Measurements from ENCODE around the gene A1BG. TPM values are rescaled to one million over a fixed set of nuclear protein-coding genes. Genes with fewer than 3 reads are reported as not detected.
"Not testable (repeated sequence)": the region's sequence is repeated elsewhere in the genome, so short reads cannot be mapped to it uniquely, and the experiment has no call there.

The A1BG gene
- total RNA-seq, 1 donor from 2014 or later = 2.0 TPM

DNA sequence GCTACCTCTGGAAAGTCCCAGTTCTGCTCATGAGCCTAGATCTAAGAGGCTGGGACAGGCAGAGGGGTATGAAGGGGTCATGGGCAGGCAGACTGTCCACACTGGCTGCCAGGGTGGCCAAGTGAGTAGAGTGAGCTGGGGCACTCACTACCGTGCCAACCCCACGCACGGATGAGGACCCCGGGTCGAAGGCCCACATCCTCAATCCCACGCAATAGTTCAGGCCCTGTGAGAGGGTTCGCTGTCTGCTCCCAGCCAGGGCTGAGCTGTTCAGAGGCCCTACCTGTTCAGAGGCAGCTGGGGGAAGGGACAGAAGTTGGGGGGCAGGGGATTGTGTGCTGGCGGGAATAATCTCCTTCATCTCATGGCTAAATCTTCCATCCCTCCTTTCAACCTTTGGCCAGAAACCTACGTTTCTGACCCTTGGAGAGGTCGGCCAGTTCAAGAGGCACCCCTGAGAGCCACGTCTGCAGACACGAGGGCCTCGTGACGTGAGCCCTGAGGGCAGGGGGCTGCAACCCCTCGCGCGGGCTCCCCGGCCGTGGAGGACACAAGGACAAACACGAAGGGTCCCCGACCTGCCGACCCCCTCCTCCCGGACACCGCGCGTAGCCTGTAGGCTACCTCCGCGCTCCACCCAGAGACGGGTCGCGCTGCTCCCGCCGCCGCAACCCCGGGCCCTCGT lies 32.7 kb upstream of the A1BG start:
- no peak for DNase-seq (ENCODE audit: low read depth in 2 of 2)

DNA sequence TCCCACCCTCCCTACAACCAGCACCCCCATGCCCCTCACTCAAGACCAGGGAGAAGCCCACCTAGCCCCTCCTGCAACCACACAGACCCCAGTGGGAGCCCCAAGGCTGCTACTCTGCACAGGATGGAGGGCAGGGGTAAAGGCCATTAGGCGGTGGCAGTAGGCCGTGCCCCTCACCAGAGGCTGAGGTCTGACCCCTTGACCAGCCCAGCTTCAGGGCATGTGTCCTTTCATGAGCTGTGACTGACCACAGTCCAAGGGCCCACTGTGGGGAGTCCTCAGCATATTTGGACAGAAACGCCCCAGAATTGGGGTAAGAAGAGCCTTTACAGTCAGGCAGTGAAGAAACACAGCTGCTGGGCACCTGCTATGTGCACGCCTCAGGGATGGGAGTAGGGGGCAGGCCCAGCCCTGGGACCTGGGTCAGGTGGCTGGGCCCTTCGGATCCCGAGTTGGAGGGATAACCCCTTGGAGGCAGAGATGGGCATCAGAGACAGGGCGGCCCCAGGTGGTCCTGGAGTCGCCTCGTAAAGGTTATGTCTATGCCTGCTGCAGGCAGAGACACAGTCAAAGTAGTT lies 32.1 kb upstream of the A1BG start:
- no peak for DNase-seq (ENCODE audit: low read depth in 2 of 2)

DNA sequence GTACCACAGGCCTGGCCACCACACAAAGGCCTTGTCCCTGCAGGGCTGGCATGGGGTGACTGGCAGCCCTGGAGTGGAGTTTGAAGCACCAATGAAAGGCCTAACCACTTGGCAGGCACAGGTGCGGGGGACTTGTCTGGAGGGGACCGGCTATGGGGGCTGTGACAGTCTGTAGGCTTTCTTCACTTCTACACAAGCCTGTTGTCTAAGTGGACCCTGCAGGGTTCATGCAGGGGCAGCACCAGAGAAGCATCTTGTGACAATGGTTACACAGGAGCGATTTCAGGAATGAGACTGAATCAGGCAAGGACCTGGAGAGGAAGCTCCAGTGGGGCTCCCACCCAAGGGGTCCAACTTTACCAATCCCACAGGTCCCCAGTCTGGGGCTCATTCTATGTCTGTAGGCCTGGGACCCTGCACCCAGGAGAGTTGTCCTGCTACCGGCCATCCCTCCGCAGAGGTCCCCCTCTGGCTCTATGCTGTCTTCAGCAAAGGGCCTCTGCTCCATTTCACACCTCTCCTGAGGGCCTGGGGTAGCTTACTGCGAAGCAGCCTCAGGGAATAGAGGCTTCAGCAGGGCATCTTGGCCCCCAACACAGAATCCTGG lies 29.8 kb upstream of the A1BG start:
- DNase-seq (ENCODE audit: low read depth in 2 of 2) = no peak

DNA sequence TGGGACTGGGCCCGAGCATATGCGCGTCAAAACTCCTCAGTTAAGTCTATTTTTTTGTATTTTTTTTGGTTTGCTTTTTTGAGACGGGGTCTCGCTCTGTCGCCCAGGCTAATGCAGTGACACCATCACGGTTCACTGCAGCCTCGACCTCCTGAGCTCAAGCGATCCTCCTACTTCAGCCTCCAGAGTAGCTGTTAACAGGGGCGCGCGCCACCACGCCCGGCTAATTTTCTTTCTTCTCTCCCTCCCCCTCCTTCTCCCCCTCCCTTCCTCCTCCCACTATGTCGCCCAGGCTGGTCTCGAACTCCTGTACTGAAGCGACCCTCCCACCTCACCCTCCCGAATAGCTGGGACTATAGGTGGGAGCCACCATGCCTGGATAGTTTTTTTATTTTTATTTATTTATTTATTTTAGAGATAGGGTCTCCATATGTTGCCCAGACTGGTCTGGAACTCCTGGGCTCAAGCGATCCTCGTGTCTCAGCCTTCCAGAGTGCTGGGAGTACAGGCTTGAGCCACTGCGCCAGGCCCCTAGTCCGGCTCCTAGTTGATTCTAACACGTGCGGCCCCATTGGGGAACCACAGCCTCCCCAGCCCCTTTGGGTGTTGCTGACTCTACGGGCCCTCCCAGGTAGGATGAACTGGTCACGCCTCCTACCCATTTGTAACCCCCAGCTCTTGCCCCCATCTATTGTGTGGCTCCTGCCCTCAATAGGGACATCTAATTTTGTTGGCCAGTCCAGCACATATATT lies 28.3 kb upstream of the A1BG start:
- no peak for DNase-seq (ENCODE audit: low read depth in 2 of 2)

DNA sequence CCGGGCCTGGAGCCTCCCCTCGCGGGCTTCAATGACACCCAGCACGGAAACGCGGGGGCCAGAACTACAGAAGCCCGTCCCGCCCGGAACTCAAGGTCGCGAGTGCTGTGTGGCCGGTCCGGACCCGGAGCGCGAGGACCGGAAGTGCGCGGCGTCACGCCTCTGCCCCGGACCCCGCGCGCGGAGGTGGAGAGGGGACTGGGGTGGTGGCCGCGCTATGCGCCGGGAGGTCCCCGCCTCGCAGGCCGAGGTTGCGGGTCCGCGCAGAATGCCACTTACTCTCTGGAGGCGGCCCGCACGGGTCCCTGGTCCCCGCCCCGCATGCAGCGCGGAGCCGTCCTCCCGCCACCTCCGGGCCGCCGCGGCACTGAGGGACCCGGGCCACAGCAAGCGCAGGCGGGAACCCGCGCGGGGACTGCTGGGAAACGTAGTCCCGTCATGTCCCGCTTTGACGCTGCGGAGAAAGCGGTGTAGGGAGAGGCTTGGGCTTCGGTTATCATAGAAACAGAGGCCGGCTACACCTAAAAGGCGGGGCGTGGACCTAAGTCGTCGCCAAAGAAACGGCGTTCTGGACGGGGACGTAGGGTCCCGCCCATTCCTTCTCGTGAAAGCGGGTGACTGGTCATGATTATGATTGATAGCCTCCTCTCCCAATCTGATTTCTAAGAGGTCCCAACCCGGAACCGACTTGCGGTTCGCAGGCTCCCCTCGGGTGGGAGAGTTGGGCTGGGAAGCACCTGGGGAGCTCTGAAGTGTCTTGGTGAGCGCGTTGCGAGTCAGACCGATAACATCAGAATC lies 27.6 kb upstream of the A1BG start, which contains the start of gene ZNF837:
Gene ZNF837, minus strand, starts transcription at position 369 of the 798 bp plus-strand sequence. CDS start 11,698 bp downstream, outside the sequence.
- peak; percentile 100 for DNase-seq (ENCODE audit: low read depth in 2 of 2)

DNA sequence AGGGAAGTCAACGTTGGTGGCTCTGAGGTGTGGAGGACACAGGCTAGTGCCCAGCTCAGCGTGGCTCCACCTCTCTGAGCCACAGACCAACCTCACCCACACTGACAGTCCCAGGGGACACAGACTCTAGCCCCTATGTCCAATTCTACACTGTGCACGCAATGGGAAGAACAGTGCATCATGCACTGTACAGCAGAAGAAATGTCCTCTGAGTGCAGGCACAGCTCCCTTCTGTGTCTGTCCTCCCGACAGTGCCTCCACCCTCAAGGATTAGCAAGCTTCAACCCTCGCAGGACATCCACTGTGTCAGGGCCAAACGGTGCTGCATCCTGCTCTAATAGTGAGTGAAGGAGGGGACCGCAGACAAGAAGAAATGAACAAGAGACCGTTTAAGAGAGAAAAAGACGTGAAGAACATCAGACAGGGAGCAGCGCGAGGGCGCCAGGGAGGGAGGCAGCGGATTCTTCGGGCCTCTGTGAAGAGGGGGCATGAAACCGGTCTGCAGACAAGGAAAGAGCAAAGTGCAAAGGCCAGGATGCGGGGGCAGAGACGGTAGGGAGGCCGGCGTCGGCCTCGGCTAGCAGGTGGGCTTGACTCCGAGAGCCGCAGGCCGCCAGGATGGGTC lies 26.9 kb upstream of the A1BG start:
- DNase-seq (ENCODE audit: low read depth in 2 of 2) = peak in 1 of 2 donors; percentile 16

DNA sequence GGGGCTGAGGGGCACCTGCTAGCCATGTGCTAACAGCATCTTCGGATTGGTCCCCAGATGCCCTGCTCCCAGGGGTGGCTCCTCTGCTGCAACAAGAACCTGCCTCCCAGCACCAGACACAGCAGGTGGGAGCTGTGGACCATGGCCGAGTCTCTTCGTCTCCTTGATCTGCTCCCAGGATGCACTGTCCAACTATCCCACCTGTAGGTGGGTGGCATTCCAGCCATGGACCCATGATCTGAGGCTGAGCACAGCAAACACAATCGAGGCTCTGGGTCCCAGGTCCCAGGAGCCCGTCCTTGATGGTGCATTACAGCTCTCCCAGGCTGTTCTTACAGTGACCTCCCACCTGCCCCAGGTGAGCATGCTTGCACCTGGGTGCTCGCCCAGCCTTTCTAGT lies 26.0 kb upstream of the A1BG start:
- no peak for DNase-seq (ENCODE audit: low read depth in 2 of 2)

DNA sequence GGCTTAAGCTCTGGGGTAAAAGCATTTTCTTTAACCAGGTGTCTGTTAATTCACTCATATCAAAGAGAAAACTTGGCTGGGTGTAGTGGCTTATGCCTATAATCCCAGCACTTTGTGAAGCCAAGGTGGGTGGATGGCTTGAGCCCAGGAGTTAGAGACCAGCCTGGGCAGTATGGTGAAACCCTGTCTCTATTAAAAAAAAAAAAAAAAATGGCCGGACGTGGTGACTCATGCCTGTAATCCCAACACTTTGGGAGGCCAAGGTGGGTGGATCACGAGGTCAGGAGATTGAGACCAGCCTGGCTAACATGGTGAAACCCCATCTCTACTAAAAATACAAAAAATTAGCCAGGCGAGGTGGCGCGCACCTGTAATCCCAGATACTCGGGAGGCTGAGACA lies 23.4 kb upstream of the A1BG start:
- not testable (repeated sequence) for DNase-seq (ENCODE audit: low read depth in 2 of 2)

DNA sequence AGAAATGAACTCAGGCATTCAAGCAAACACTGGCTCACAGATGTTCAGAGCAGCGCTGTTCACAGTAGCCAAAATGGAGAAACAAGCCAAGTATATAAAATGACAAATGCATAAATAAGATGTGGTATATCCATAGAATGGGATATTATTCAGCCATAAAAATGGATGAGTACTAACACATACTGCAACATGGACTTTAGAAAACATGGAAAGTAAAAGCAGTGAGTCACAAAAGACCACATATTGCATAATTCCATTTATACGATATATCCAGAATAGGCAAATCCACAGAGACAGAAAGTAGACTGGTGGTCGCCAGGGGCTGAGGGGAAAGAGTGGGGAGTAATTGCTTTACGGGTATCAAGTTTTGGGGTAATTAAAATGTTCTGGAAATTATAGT lies 20.9 kb upstream of the A1BG start:
- DNase-seq (ENCODE audit: low read depth in 2 of 2) = no peak

DNA sequence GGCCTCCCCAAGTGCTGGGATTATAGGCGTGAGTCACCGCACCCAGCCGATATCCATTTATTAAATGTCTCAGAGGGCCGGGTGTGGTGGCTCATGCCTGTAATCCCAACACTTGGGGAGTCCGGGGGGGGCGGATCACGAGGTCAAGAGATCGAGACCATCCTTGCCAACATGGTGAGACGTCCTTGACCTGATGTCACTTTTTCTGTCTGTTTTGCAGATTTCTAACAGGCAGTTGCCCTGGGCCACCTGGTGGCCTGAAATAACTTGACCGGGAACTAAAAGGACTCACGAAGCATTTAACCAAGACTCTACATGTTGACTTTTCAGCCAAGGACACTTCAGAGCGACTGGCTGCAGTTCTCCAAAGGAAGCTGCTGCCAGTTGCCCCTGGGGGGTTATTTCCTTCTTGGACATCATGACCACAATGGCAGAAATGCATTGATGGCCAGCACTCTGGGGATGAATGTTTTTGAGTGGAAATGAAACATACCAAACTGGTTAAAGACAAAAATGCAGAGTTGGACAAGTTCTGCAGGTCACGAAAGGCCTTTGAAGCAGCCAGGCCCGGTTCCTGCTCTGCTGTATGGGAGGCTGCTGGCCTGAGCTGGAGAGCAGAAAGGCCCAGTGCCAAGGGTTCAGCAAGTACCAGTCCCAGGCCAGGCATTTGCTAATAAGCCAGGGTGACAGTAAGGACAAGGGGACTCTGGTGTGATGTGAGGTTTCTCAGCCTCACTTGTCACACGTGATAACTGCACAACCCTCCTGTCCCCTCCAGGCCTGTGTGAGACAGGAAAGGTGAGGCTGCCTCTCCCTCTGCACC lies 19.2 kb upstream of the A1BG start:
- no peak for DNase-seq (ENCODE audit: low read depth in 2 of 2)

DNA sequence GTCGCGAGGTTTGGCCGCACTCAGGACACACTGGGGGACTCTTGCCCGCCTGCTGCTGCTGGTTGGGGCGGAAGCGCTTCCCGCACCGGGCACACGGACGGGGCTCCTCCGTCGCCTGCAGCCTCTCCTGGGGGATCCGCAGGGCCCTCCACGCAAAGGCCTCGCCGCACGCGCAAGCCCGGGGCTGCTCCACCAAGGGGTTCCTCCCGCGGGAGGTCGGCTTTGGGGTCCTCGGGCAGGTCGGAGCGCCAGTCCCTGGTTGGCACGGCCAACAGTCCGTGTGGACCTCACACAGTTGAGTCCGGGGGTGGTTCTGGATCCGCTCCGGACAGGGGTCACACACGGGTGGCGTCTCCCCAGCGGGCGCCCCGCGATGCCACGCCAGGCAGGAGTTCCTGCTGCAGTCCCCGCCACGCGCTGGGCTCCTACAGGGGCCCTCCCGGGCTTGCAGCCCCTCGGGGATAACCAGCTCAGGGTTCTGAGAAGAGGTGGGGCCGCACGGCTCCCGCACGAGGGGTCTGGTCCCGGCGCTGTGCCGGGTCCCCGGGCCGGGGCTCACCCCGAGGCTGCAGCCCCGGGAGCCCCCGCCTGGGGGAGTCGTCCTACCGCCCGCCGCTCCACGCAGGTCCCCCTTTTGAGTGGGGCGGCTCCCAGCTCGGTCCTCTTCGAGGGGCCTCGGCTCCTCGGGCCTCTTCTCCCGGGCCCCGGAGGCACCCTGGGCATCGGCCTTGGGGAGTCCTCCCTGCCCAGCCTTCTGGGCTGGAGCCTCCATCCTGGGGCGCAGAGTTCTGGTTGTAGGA lies 15.5 kb upstream of the A1BG start:
- no peak for DNase-seq (ENCODE audit: low read depth in 2 of 2)

DNA sequence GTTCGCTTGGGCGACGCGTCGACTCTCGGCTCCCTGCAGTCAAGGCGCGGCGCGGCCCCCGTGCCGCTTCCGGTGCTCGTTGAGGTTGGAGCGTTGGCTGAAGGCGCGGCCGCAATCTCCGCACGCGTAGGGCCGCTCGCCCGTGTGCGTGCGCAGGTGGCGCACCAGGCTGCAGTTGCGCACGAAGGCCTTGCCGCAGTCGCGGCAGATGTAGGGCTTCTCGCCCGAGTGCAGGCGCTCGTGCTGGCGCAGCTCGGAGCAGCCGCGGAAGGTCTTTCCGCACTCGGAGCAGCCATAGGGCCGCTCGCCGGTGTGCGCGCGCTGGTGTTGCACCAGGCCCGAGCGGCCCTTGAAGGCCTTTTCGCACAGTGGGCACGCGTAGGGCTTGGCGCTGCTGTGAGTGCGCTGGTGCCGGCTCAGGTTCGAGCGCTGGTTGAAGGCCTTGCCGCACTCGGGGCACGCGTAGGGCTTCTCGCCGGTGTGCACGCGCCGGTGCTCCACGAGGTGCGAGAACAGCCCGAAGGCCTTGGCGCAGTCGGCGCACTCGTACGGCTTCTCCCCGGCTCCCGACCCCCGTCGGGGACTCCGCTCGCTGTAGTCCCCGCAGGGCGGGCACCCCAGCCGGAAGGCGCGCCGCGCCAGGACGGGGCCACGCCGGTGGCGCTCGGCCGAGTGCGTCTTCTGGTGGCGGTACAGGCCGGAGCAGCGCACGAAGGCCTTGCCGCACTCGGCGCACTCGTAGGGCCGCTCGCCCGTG lies 14.6 kb upstream of the A1BG start:
- DNase-seq (ENCODE audit: low read depth in 2 of 2) = no peak

DNA sequence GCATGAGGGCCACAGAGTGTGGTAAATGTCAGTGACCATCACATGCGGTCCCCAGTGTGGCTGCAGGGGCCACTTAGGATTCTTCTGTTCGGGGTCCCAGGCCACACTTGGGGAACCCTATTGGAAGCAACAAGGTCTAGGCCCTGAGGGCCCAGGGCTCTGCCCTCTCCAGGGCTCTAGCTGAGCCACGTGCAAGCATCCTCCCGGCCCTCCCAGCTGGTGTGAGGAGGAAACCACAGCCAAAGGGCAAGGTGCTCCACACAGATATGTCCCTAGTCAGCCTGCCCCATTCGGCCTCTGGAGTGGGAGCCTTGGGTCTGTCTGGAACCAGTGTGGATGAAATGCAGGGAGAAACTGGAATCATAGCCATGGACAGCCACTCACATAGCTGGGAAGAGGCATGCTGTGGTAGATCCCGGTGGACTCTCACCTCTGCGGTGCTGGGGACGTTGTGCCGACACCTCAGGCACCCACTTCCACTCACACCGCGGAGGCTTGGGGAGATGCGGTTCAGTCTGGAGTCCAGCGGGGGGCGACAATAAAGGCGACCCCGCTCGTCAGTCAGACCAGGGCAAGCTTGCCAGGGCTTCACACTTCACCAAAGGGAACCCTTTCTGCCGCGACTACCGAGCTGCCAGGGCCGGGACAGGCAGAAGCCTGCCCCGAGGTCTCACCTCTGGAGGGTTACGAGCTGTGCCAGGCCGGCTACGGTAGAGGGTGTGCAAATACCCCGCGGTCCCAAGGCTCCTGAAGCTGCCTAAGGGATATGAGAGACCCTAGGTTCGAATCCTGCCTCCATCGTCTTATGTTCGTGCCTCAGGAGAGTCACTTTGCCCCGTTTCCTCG lies 13.5 kb upstream of the A1BG start:
- no peak for DNase-seq (ENCODE audit: low read depth in 2 of 2)

DNA sequence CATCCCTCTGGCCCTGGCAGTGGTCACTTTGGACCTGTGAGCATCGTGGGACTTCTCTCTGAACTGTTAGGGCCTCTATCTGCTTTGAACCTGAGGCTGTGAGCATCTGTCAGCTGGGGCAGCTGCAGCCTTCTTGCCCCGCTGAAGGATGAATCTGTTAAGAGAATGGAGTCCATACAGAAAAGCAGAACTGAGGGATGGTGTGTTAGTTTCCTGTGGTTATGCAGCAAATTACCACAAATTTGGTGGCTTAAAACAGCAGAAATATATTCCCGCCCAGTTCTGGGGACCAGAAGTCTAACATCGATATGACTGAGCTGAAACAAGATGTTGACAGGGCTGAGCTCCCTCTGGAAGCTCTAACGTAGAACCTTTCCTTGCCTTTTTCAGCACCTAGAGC lies 10.9 kb upstream of the A1BG start:
- DNase-seq (ENCODE audit: low read depth in 2 of 2) = no peak

DNA sequence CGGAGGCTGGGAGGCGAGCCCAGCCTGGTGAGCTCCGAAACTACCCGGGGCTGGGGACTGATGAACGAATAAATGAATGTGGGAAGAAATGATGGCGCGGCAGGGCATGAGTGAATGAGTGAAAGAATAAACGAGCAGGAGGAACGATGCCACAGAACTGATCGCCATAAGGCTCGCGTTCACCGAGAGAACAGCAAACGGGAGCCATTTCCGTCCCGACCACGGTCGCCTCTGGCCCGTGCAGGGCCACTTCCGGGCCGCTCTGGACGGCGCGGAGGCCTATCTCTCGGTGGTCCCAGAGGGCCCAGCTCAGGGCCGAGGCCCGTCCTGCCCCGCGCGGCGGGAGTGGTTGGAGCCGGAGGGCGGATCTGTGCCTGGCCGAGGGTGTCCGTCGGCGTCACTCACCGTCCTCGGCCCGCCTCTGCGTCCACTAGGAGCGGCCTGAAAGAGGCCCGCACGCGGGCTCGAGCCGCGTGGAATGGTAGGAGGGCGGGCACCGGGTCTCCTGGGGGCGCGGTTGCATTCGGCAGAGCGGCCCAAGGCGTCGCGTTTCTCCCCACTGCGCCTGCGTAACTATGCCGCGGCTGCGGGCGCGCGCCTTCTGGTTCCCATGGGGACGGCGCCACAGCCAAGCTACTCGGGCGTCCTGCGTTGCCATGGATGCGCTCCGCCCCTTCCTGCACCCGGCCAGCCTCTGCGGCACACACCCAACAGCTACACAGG lies 9.1 kb upstream of the A1BG start, which contains the start of gene ZNF497:
Gene ZNF497, minus strand, starts transcription at position 480 of the 723 bp plus-strand sequence. CDS start 5,116 bp downstream, outside the sequence.
- peak; percentile 97 to 98 for DNase-seq (ENCODE audit: low read depth in 2 of 2)

DNA sequence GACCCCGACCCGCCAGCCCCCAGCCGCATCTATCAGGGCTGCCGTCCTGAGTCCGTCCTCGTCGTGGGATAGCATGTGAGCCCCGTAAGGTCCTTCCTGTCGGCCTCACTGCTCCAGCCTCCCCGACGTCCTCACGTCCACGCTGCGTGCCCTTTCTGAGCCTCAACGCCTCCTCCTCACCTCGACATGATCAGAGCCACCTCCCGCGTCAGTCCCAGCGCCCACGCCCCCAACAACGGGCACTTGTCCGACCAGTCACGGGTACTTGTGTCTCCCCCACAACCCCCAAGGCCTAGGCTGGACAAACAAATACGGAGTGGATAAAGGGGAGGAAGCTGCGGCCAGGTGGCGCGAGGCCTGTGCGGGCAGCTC lies 8.6 kb upstream of the A1BG start:
- peak; percentile 60 to 76 for DNase-seq (ENCODE audit: low read depth in 2 of 2)
